Subcutaneous abdominal adipose tissue (tissue), 5 donors: ENCODE data around the gene RUNDC3A.

Source experiments
- H3K27ac ChIP-seq: one replicate; pipeline ENCODE4 v1.7.0; 2013; ENCODE audit warnings: low read depth, mild to moderate bottlenecking, inconsistent platforms, low read length, moderate library complexity
- H3K27me3 ChIP-seq, 5 donors: one replicate each; pipeline ENCODE4 v1.7.0; 2013; ENCODE audit warnings: low read length in 5 of 5, inconsistent platforms in 1 of 5; ENCODE audit not compliant: control insufficient read depth in 5 of 5, insufficient read depth in 4 of 5
- H3K36me3 ChIP-seq, 5 donors: one replicate each; pipeline ENCODE4 v1.7.0; 2013; ENCODE audit warnings: low read length in 5 of 5; ENCODE audit not compliant: control insufficient read depth in 5 of 5, insufficient read depth in 5 of 5
- H3K4me1 ChIP-seq, 5 donors: one replicate each; pipeline ENCODE4 v1.7.0; 2013; ENCODE audit warnings: low read length in 5 of 5, mild to moderate bottlenecking in 3 of 5, moderate library complexity in 1 of 5; ENCODE audit not compliant: control insufficient read depth in 5 of 5, insufficient read depth in 5 of 5
- H3K4me3 ChIP-seq, 5 donors: one replicate each; pipeline ENCODE4 v1.7.0; 2013; ENCODE audit warnings: low read length in 5 of 5, low read depth in 1 of 5
- H3K9ac ChIP-seq, 5 donors: one replicate each; pipeline ENCODE4 v1.7.0; 2013; ENCODE audit warnings: low read length in 5 of 5, mild to moderate bottlenecking in 4 of 5, moderate library complexity in 3 of 5
- H3K9me3 ChIP-seq, 5 donors: one replicate each; pipeline ENCODE4 v1.7.0; 2013; ENCODE audit warnings: low read length in 5 of 5; ENCODE audit not compliant: control insufficient read depth in 5 of 5
- donor health status: healthy.
- donor health status: healthy.
- donor health status: healthy.
- donor health status: healthy.
- donor health status: healthy.

Gene RUNDC3A

GRCh38 chr17:44269535-44270240, 38.7 kb upstream of the RUNDC3A start:
- Histone ChIP-seq H3K4me1 (peaks cover 0 to 19% (median 4%) of the 10 kb centered on the region in 5 donors), H3K9ac (no peak overlapping the region)

GRCh38 chr17:44272321-44272951, 36.0 kb upstream of the RUNDC3A start:
- Histone ChIP-seq H3K4me3 (no peak overlapping the region), H3K36me3 (no peaks in the 10 kb centered on the region), H3K9ac (no peak overlapping the region)

More at GRCh38 chr17:44269535-44270240, 38.7 kb upstream of the RUNDC3A start:
- no peaks in the 10 kb centered on the region for H3K36me3 ChIP-seq
- peaks cover 0 to 13% (median 11%) of the 10 kb centered on the region in 5 donors for H3K27me3 ChIP-seq
- H3K4me3 ChIP-seq, result no peak overlapping the region
- no peak overlapping the region for H3K27ac ChIP-seq
- H3K9me3 ChIP-seq, result no peaks in the 10 kb centered on the region

GRCh38 chr17:44272954-44273353, 35.4 kb upstream of the RUNDC3A start:
- Histone ChIP-seq H3K27ac (no peak overlapping the region), H3K27me3 (peaks cover 0 to 13% (median 11%) of the 10 kb centered on the region in 5 donors), H3K4me1 (peaks cover 0 to 19% (median 4%) of the 10 kb centered on the region in 5 donors), H3K36me3 (no peaks in the 10 kb centered on the region), H3K9ac (no peak overlapping the region), H3K4me3 (no peak overlapping the region), H3K9me3 (no peaks in the 10 kb centered on the region)

More at GRCh38 chr17:44272321-44272951, 36.0 kb upstream of the RUNDC3A start:
- Histone ChIP-seq H3K27ac (no peak overlapping the region), H3K9me3 (no peaks in the 10 kb centered on the region), H3K4me1 (peaks cover 0 to 19% (median 4%) of the 10 kb centered on the region in 5 donors), H3K27me3 (peaks cover 0 to 13% (median 11%) of the 10 kb centered on the region in 5 donors)

GRCh38 chr17:44273607-44274006, 34.8 kb upstream of the RUNDC3A start:
- Histone ChIP-seq H3K9me3 (no peaks in the 10 kb centered on the region), H3K27me3 (peaks cover 0 to 13% (median 11%) of the 10 kb centered on the region in 5 donors), H3K9ac (no peak overlapping the region), H3K4me1 (peaks cover 0 to 19% (median 4%) of the 10 kb centered on the region in 5 donors), H3K4me3 (no peak overlapping the region), H3K36me3 (no peaks in the 10 kb centered on the region), H3K27ac (no peak overlapping the region)

- no peaks in the 10 kb centered on the region for H3K9me3 ChIP-seq
- no peaks in the 10 kb centered on the region for H3K36me3 ChIP-seq
- H3K4me1 ChIP-seq, result peaks cover 4 to 20% (median 17%) of the 10 kb centered on the region in 5 donors
- H3K27ac ChIP-seq, result no peak overlapping the region
- peaks cover 0 to 5% (median 0%) of the 10 kb centered on the region in 5 donors for H3K27me3 ChIP-seq
- no peak overlapping the region for H3K4me3 ChIP-seq
- H3K9ac ChIP-seq, result no peak overlapping the region
These were observed 30.4 kb upstream of the RUNDC3A start for GRCh38 chr17:44277976-44278375.

GRCh38 chr17:44279346-44279665, 29.1 kb upstream of the RUNDC3A start:
- Histone ChIP-seq H3K4me3 (peak overlapping the region in 1 of 5 donors; percentile 40), H3K27ac (no peak overlapping the region), H3K4me1 (peaks cover 4 to 20% (median 17%) of the 10 kb centered on the region in 5 donors), H3K27me3 (peaks cover 0 to 3% (median 0%) of the 10 kb centered on the region in 5 donors), H3K9ac (no peak overlapping the region), H3K9me3 (no peaks in the 10 kb centered on the region), H3K36me3 (no peaks in the 10 kb centered on the region)

GRCh38 chr17:44279666-44280391, 28.6 kb upstream of the RUNDC3A start:
- Histone ChIP-seq H3K27me3 (peaks cover 0 to 3% (median 0%) of the 10 kb centered on the region in 5 donors), H3K4me1 (peaks cover 4 to 20% (median 17%) of the 10 kb centered on the region in 5 donors), H3K27ac (no peak overlapping the region), H3K4me3 (peak overlapping the region in 1 of 5 donors; percentile 40), H3K9me3 (no peaks in the 10 kb centered on the region), H3K9ac (peak overlapping the region in 1 of 5 donors; percentile 59), H3K36me3 (no peaks in the 10 kb centered on the region)

- Histone ChIP-seq H3K9ac (peak overlapping the region in 1 of 5 donors; percentile 59), H3K27ac (no peak overlapping the region), H3K9me3 (no peaks in the 10 kb centered on the region), H3K4me3 (peak overlapping the region in 1 of 5 donors; percentile 40), H3K4me1 (peaks cover 4 to 20% (median 17%) of the 10 kb centered on the region in 5 donors), H3K27me3 (peaks cover 0 to 3% (median 0%) of the 10 kb centered on the region in 5 donors), H3K36me3 (no peaks in the 10 kb centered on the region)
These were observed 27.9 kb upstream of the RUNDC3A start for GRCh38 chr17:44280392-44280937.

GRCh38 chr17:44281570-44281969, 26.8 kb upstream of the RUNDC3A start:
- H3K9me3 ChIP-seq, result no peaks in the 10 kb centered on the region
- no peak overlapping the region for H3K4me3 ChIP-seq
- no peaks in the 10 kb centered on the region for H3K36me3 ChIP-seq
- peaks cover 0 to 3% (median 0%) of the 10 kb centered on the region in 5 donors for H3K27me3 ChIP-seq
- no peak overlapping the region for H3K27ac ChIP-seq
- peaks cover 4 to 20% (median 17%) of the 10 kb centered on the region in 5 donors for H3K4me1 ChIP-seq
- H3K9ac ChIP-seq, result no peak overlapping the region
